Activated naive CD8-positive, alpha-beta T cell treated with anti-CD3 and anti-CD28 coated beads, Interleukin-2, amount 50 U/mL, for 16 hours (primary cell): ENCODE measurements around the gene UPK3B.
"Not testable (repeated sequence)": the region's sequence is repeated elsewhere in the genome, so short reads cannot be mapped to it uniquely, and the experiment has no call there.

ENCODE experiments used
- DNase-seq: peaks from one replicate; pipeline ENCODE4 v3.0.0-alpha.2; 2020; ENCODE audit warnings: low read depth, low spot score

Gene UPK3B

DNA sequence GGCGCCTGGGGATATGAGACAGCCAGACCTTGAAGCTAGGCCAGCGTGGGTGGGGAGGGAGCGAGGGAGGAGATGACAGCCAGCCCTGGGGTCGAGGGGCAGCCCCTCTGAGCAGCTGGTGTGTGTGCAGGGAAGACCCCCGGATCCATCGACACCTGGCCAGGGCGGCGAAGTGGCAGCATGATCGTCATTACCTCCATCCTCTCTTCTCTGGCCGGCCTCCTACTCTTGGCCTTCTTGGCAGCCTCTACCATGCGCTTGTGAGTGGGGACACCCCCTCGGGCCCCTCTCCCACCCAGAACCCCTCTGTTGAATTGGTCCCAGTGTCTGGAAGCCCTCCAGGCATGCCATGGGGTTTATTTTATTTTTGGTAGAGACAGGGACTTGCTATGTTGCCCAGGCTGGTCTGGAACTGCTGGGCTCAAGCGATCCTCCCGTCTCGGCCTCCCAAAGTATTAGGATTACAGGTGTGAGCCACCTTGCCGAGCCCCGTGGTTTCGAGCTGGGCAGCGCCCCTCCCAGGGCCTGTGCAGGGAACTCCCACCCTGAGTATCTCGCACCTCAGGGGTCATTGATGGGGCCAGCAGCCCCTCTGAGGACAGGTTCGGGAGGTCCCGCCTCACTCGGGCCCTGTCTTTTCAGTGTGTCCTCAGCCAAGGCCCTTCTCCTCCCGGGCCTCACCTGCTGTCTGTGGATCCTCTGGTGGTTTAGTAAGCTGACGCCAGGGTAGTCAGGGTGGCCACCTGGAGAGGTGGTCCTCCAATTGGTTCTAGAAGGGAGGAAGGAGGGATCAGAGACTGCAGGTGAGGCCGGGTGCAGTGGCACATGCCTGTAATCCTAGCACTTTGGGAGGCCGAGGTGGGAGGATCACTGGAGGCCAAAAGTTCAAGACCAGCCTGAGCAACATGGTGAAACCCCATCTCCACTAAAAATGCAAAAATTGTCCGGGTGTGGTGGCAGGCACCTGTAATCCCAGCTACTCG lies 3.8 kb downstream of the UPK3B start:
- no peak for DNase-seq

GRCh38 chr7:76514926-76515771 lies 4.8 kb downstream of the UPK3B start:
- DNase-seq, result no peak

- DNase-seq, result no peak
These were observed 5.7 kb downstream of the UPK3B start for GRCh38 chr7:76515999-76516443.

GRCh38 chr7:76516932-76517331 lies 6.6 kb downstream of the UPK3B start:
- DNase-seq, result not testable (repeated sequence)

DNA sequence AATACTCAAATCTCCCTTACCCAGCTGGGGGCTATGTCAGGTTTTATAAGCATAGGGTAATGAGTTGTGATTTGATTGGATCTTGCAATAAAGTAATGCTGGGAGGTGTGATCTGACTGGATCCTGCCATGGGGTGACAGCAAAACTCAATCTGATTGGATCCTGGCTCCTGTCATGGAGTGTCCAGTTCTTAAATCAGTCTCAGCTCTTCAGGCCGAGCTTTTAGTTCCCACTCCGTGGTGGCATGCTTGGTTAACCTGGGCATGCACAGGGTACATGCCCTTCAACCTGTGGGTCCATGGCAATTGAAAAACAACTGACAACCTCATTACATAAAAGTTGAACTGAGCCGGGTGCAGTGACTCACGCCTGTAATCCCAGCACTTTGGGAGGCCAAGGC lies 15.8 kb downstream of the UPK3B start:
- not testable (repeated sequence) for DNase-seq

GRCh38 chr7:76531643-76532042 lies 21.3 kb downstream of the UPK3B start:
- not testable (repeated sequence) for DNase-seq

- DNase-seq, result not testable (repeated sequence)
These were observed 32.8 kb downstream of the UPK3B start, which contains the start of gene SPDYE16 for GRCh38 chr7:76543197-76543596. Gene SPDYE16, minus strand, starts transcription at chr7:76543297. Its CDS starts 1,838 bp downstream, at chr7:76541459.

GRCh38 chr7:76549025-76549854 lies 38.9 kb downstream of the UPK3B start:
- peak; percentile 83 for DNase-seq

DNA sequence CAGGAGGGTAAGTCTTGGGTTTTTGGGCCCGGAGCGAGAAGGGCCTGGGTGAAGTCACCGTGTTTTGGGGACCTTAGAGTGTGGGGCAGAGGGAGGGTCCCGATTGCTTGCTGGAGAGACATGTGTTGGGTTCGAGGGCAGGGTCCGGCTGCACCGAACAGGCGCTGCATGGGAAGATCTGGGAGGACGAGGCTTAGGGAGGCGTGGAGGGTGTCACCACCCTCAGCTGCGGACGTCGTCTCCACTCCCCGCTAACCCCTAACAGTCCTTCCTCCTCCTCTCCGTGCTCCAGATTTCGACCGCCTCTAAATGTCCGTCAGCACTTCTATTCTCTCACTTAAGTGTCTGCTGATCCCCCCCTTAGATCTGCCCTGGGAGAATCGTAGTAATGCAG lies 39.5 kb downstream of the UPK3B start:
- DNase-seq, result not testable (repeated sequence)

DNA sequence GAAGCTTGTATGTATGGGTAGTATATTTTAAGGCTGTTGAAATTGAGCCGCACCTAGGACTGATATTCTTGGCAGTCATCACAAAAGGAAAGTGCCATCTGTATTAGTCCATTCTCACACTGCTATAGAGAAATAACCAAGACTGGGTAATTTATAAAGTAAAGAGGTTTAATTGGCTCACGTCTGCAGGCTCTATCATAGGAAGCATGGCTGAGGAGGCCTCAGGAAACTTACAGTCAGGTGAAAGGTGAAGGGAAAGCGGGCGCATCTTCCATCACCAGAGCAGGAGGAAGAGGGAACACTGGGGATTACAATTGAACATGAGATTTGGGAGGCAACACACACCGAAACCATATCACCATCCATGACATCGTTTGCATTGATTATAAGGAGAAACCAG lies 41.6 kb downstream of the UPK3B start:
- not testable (repeated sequence) for DNase-seq

GRCh38 chr7:76559685-76560084 lies 49.3 kb downstream of the UPK3B start:
- not testable (repeated sequence) for DNase-seq

DNA sequence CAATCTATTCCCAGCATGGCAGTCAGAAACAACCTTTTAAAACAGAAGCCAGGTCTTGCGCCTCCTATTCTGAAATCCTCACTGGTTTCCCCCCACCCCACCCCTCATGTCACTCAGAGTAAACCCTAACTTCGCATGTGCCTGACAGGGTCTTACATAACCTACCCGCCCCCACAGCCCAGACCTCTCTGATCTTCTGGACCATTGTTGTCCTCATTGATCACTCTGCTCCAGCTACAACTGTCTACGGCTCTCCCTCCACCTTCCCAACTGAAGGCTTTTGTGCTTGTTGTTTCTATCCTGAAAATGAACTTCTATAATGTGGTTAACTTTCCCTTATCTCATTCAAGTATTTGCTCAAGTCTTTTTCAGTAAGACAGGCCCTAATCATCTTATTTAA lies 49.8 kb downstream of the UPK3B start:
- DNase-seq, result not testable (repeated sequence)

- not testable (repeated sequence) for DNase-seq
These were observed 51.0 kb downstream of the UPK3B start for GRCh38 chr7:76561342-76561741.

DNA sequence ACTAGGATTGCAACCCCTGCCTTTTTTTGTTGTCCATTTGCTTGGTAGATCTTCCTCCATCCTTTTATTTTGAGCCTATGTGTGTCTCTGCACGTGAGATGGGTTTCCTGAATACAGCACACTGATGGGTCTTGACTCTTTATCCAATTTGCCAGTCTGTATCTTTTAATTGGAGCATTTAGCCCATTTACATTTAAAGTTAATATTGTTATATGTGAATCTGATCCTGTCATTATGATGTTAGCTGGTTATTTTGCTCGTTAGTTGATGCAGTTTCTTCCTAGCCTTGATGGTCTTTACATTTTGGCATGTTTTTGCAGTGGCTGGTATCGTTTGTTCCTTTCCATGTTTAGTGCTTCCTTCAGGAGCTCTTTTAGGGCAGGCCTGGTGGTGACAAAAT lies 54.6 kb downstream of the UPK3B start:
- DNase-seq, result not testable (repeated sequence)
